Measurements from ENCODE around the gene TEN1. TPM values are rescaled to one million over a fixed set of nuclear protein-coding genes. Genes with fewer than 3 reads are reported as not detected.

The TEN1 gene
- total and polyA plus RNA-seq, 4 donors, result 12.0 to 30.0 (median 16.5) TPM

- H3K27me3 ChIP-seq (ENCODE audit: control insufficient read depth in 4 of 4, insufficient read depth in 4 of 4, low read length in 3 of 4), result no peaks in the 10 kb centered on the region
- no peak overlapping the region for H3K27ac ChIP-seq (ENCODE audit: low read depth in 1 of 2, low read length in 2 of 2)
- H3K9me3 ChIP-seq (ENCODE audit: control insufficient read depth in 4 of 4, low read length in 3 of 4), result no peaks in the 10 kb centered on the region
- 95% methylated on average over 3 of the region's 3 CpGs for WGBS
- H3K36me3 ChIP-seq (ENCODE audit: control insufficient read depth in 4 of 4, insufficient read depth in 3 of 4, low read depth in 1 of 4, low read length in 3 of 4), result peaks cover 21 to 82% (median 64%) of the 10 kb centered on the region in 4 donors
- DNase-seq (ENCODE audit: low spot score), result no peak
- no peak for TF ChIP-seq MAX (IDR thresholded peaks at IDR 0.05)
- TF ChIP-seq ZBTB33 (IDR thresholded peaks at IDR 0.05), result no peak
- no peak overlapping the region for H3K4me3 ChIP-seq (ENCODE audit: low read depth in 1 of 3, low read length in 3 of 3)
- no peak overlapping the region for H3K9ac ChIP-seq (ENCODE audit: low read depth in 1 of 2, low read length in 2 of 2)
- H3K4me1 ChIP-seq (ENCODE audit: control insufficient read depth in 4 of 4, insufficient read depth in 4 of 4, low read length in 3 of 4), result no peaks in the 10 kb centered on the region
Measured at GRCh38 chr17:76049239-76049638, 70.2 kb downstream of the TEN1 start.

GRCh38 chr17:76049836-76050537, 70.9 kb downstream of the TEN1 start:
- 95% methylated on average over 15 of the region's 15 CpGs for WGBS
- no peaks in the 10 kb centered on the region for H3K4me1 ChIP-seq (ENCODE audit: control insufficient read depth in 4 of 4, insufficient read depth in 4 of 4, low read length in 3 of 4)
- peaks cover 20 to 79% (median 58%) of the 10 kb centered on the region in 4 donors for H3K36me3 ChIP-seq (ENCODE audit: control insufficient read depth in 4 of 4, insufficient read depth in 3 of 4, low read depth in 1 of 4, low read length in 3 of 4)
- H3K9me3 ChIP-seq (ENCODE audit: control insufficient read depth in 4 of 4, low read length in 3 of 4), result no peaks in the 10 kb centered on the region
- no peaks in the 10 kb centered on the region for H3K27me3 ChIP-seq (ENCODE audit: control insufficient read depth in 4 of 4, insufficient read depth in 4 of 4, low read length in 3 of 4)
- no peak overlapping the region for H3K9ac ChIP-seq (ENCODE audit: low read depth in 1 of 2, low read length in 2 of 2)
- no peak overlapping the region for H3K4me3 ChIP-seq (ENCODE audit: low read depth in 1 of 3, low read length in 3 of 3)
- no peak for DNase-seq (ENCODE audit: low spot score)
- TF ChIP-seq HNF4A (conservative IDR thresholded peaks at IDR 0.05) (no peak), NR2F2 (IDR thresholded peaks at IDR 0.05) (no peak), CTCF (IDR thresholded peaks at IDR 0.05; ENCODE audit: low read depth, low read length, missing input control) (no peak), TAF1 (conservative IDR thresholded peaks at IDR 0.05) (no peak), MAX (IDR thresholded peaks at IDR 0.05) (no peak), FOXA2 (IDR thresholded peaks at IDR 0.05) (no peak), RXRA (IDR thresholded peaks at IDR 0.05) (no peak), YY1 (IDR thresholded peaks at IDR 0.05) (no peak), GABPA (IDR thresholded peaks at IDR 0.05 in 1 of 2, conservative IDR thresholded peaks at IDR 0.05 in 1 of 2) (no peak), EGR1 (IDR thresholded peaks at IDR 0.05; ENCODE audit: low read depth in 2 of 2) (no peak), RAD21 (IDR thresholded peaks at IDR 0.05) (no peak)
- no peak overlapping the region for H3K27ac ChIP-seq (ENCODE audit: low read depth in 1 of 2, low read length in 2 of 2)

Other genes with a start within 250 kb of the TEN1 start
- 100 to 1,000 TPM in 1 of 2 donors, 10 to 100 TPM in 1; 80.3 to 111 TPM for gene GALK1, start 214.0 kb upstream of the TEN1 start, total RNA-seq
- gene GALK1, start 214.0 kb upstream of the TEN1 start, polyA plus RNA-seq, result 100 to 1,000 TPM in 1 of 2 donors, 10 to 100 TPM in 1; 59.0 to 230 TPM
- 10 to 100 TPM; 11.5 to 16.4 TPM for gene UNK, start 194.4 kb upstream of the TEN1 start, total RNA-seq
- gene UNK, start 194.4 kb upstream of the TEN1 start, polyA plus RNA-seq, result 1 to 10 TPM; 4.0 to 6.4 TPM
- 10 to 100 TPM; 10.3 to 22.9 TPM for gene UNC13D, start 134.8 kb upstream of the TEN1 start, total RNA-seq
- gene UNC13D, start 134.8 kb upstream of the TEN1 start, polyA plus RNA-seq, result 1 to 10 TPM; 2.1 to 4.9 TPM
- 10 to 100 TPM; 29.0 to 32.5 TPM for gene WBP2, start 123.9 kb upstream of the TEN1 start, total RNA-seq
- 10 to 100 TPM; 70.7 to 99.4 TPM for gene WBP2, start 123.9 kb upstream of the TEN1 start, polyA plus RNA-seq
- 10 to 100 TPM in 1 of 2 donors, 1 to 10 TPM in 1; 6.9 to 15.4 TPM for gene TRIM47, start 100.7 kb upstream of the TEN1 start, total RNA-seq
- 10 to 100 TPM; 12.2 to 18.5 TPM for gene TRIM47, start 100.7 kb upstream of the TEN1 start, polyA plus RNA-seq
- 1 to 10 TPM; 7.7 to 8.6 TPM for gene TRIM65, start 82.3 kb upstream of the TEN1 start, total RNA-seq
- gene TRIM65, start 82.3 kb upstream of the TEN1 start, polyA plus RNA-seq, result 1 to 10 TPM; 1.5 to 5.3 TPM
- gene MRPL38, start 74.4 kb upstream of the TEN1 start, total RNA-seq, result 10 to 100 TPM; 23.0 to 43.9 TPM
- gene MRPL38, start 74.4 kb upstream of the TEN1 start, polyA plus RNA-seq, result 10 to 100 TPM; 57.1 to 63.9 TPM
- gene FBF1, start 38.2 kb upstream of the TEN1 start, total RNA-seq, result 1 to 10 TPM; 2.3 to 5.6 TPM
- gene FBF1, start 38.2 kb upstream of the TEN1 start, polyA plus RNA-seq, result 1 to 10 TPM in 1 of 2 donors, under 1 TPM in 1; 0.39 to 1.2 TPM
- gene ACOX1, start 74 bp upstream of the TEN1 start, total RNA-seq, result 100 to 1,000 TPM in 1 of 2 donors, 10 to 100 TPM in 1; 81.1 to 293 TPM
- gene ACOX1, start 74 bp upstream of the TEN1 start, polyA plus RNA-seq, result 10 to 100 TPM; 33.3 to 45.7 TPM
- 1 to 10 TPM; 1.5 to 6.3 TPM for gene CDK3, start 21.6 kb downstream of the TEN1 start, total RNA-seq
- 1 to 10 TPM; 2.6 TPM for gene CDK3, start 21.6 kb downstream of the TEN1 start, polyA plus RNA-seq
- under 1 TPM in 1 of 2 donors, not detected in 1; 0.33 TPM for gene EVPL, start 48.1 kb downstream of the TEN1 start, total RNA-seq
- under 1 TPM; 0.03 to 0.21 TPM for gene EVPL, start 48.1 kb downstream of the TEN1 start, polyA plus RNA-seq
- 10 to 100 TPM; 22.4 to 36.7 TPM for gene SRP68, start 93.3 kb downstream of the TEN1 start, total RNA-seq
- 10 to 100 TPM; 17.7 to 34.9 TPM for gene SRP68, start 93.3 kb downstream of the TEN1 start, polyA plus RNA-seq
- gene GALR2, start 95.5 kb downstream of the TEN1 start, total RNA-seq, result under 1 TPM in 1 of 2 donors, not detected in 1; 0.08 TPM
- gene GALR2, start 95.5 kb downstream of the TEN1 start, polyA plus RNA-seq, result under 1 TPM; 0.14 to 0.22 TPM
- gene ZACN, start 99.9 kb downstream of the TEN1 start, total RNA-seq, result not detected
- 1 to 10 TPM in 1 of 2 donors, under 1 TPM in 1; 0.35 to 1.9 TPM for gene ZACN, start 99.9 kb downstream of the TEN1 start, polyA plus RNA-seq
- gene EXOC7, start 124.5 kb downstream of the TEN1 start, total RNA-seq, result 10 to 100 TPM; 45.3 to 64.8 TPM
- gene EXOC7, start 124.5 kb downstream of the TEN1 start, polyA plus RNA-seq, result 10 to 100 TPM; 28.0 to 31.1 TPM
- gene FOXJ1, start 162.0 kb downstream of the TEN1 start, total RNA-seq, result 1 to 10 TPM in 1 of 2 donors, under 1 TPM in 1; under 0.01 to 1.5 TPM
- not detected for gene FOXJ1, start 162.0 kb downstream of the TEN1 start, polyA plus RNA-seq

Measured in liver (tissue), 9 donors.